GM19240 (cell line): Measurements from ENCODE around the gene CAMK2N1.
"Not testable (repeated sequence)": the region's sequence is repeated elsewhere in the genome, so short reads cannot be mapped to it uniquely, and the experiment has no call there.

Source experiments
- DNase-seq: peaks from one replicate; pipeline ENCODE4 v3.0.0; 2011; ENCODE audit warnings: low spot score; ENCODE audit not compliant: insufficient read length

Gene CAMK2N1

DNA sequence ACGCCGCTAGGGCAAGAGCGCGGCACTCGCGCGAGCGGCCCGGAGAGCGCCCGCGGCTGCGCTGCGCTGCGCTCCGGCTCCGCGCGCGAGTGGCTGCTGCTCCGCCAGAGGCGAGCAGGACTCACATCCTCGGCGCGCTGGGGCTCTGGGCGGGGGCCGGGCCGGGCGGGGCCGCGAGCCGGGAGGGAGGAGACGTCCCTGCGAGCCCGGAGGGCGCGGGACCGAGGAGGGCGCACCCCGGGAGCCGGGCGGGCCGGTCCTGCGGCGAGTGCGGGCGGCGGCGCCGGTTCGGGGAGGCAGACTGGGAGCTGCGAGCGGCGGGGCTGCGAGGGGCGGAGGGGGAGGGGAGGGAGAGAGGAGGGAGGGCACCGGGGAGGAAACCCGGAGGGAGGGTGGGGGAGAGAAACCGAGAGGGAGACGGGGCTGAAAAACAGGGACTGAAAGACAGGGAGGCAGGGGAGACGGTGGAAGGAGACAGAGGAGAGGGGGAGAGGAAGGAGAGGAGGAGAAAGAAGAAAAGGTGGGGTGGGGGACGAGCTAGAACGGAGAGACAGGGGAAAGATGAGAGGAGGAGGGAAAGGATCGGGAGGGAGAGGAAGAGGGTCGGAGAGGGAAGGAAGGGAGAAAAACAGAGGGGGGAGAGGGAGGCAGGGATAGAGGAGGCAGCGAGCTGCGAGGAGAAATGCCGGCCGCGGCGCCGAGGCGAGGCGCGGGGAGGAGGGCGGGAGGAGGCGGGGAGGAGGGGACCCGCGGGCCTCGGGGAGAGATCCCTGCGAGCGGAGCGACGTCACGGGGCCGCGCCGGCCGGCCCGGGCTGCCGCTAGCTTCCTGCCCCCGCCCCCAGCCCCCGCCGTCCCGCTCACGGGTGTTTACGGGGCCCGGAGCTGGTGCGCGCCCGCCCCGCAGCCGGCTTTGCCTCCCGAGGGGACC, at the start of gene CAMK2N1:
CAMK2N1 (minus strand) TSS at position 684 of the 930 bp plus-strand sequence. CDS start 831 bp downstream, outside the sequence.
- no peak for DNase-seq

DNA sequence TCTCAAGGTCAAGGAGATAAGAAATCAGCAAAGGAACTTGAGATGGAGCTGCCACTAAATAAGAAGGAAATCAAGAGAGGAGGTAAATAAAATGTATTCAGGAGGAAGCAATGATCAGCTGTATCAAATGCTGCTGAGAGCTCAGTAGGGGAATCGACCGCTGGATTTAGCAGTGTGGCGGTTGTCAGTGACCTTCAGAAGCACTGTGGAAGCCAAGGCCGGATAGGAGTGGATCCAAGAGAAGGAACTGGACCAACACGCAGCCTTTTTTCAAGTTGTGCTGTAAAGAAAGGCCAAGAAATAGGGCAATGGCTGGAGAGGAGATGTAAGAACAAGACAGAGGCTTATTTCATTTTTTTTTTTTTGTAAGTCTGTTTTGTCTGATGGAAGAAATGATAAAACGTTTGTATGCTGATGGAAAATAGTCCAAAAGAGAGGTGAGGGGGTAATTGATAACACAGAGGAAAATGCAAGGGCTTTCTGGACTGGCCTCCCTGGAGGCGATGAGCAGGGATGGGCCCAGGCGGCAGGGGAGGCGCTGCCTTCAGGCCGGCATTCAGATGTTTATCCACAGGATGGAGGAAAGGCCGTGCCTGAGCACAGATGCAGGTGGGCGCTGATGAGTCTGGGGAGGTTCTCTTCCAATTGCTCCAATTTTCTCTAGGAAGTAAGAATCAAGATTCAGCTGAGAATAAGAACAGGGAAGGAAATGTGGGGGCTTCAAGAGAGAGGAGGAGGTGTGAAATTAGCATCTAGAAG, 48.8 kb upstream of the CAMK2N1 start:
- no peak for DNase-seq

DNA sequence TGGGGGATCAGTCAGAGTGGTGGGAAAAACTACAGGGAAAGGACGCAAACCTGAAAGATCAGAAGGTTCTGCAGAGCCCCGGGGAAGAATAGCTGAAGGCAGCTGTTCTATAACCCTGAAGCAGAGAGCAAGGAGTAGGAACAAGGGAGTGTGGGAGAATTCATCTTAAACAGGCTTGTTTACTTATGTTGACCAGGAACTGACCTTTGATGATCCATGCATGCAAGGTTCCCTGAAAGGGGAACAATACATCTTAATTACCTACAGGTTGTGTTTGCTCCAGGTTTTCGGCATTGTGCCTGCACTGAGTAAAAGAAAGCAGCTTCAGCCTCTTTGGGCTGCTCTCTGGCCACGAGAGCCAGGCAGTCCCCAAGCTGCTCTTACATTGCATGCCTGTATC, 47.6 kb upstream of the CAMK2N1 start:
- no peak for DNase-seq

DNA sequence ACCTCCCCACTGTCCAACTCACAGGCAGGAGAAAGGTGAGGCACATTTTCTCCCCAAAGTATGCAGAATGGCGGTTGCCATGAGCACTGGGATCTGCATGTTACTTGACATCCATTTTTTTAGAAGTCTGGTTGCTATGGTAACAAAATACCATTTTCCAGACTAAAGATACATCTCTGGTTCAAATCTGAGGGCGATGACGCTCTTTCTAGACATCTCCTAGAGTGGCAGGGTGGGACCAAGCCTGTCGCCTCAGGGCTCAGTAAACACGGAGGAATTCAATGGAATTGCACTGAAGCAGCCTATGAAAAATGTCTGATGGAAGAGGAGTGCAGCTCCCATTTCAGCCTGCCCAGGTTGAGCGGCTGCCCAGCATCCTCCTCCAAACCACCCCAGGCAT, 44.9 kb upstream of the CAMK2N1 start:
- DNase-seq = no peak

DNA sequence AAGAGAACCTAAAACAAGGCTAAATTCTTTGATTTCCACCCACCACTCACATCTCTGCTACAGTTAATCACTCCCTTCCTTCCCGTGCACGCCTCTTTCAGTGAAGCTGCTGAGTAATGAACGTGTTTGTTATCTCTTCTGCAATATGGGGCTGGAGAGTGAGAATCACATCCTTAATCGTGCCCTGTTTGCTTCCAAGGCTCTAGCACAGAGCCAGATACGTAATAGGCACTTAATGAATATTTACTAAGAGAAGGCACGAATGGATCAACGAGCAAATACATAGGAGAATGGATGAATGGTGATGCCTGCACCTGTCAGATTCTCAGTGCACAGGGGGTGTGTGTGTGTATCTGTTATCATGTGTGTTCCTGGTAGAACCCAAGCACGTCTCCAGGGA, 44.3 kb upstream of the CAMK2N1 start:
- no peak for DNase-seq

DNA sequence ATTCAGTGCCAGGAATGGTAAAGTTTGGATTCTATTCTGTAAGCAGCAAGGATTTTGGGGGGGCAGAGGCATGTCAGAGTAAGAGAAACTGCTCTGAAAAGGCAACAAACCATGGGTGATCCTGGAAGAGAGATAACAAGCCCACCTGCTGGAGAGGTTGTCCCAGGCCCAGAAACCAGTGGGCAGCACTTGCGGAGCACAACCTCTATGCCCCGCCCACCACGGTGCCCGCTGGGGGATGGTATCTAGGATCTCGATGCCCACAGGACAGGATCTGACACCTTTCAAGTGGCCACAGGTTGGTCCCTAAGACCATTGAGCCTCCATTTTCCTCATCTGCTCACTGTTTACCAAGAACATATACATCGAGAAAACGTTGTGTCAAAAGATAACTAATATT, 42.2 kb upstream of the CAMK2N1 start:
- no peak for DNase-seq

DNA sequence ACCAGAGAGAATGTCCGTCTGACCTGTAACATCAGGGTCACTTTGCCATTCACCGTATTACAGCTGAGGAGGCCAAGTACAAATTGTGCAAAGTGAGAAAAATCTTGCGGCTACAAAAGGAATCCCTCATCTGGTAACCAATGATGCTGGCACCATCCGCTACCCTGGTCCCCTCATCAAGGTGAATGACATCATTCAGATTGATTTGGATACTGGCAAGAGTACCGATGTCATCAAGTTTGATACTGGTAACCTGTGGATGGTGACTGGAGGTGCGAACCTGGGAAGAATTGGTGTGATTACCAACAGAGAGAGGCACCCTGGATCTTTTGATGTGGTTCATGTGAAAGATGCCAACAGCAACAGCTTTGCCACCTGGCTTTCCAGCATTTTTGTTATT, 40.3 kb upstream of the CAMK2N1 start:
- no peak for DNase-seq

DNA sequence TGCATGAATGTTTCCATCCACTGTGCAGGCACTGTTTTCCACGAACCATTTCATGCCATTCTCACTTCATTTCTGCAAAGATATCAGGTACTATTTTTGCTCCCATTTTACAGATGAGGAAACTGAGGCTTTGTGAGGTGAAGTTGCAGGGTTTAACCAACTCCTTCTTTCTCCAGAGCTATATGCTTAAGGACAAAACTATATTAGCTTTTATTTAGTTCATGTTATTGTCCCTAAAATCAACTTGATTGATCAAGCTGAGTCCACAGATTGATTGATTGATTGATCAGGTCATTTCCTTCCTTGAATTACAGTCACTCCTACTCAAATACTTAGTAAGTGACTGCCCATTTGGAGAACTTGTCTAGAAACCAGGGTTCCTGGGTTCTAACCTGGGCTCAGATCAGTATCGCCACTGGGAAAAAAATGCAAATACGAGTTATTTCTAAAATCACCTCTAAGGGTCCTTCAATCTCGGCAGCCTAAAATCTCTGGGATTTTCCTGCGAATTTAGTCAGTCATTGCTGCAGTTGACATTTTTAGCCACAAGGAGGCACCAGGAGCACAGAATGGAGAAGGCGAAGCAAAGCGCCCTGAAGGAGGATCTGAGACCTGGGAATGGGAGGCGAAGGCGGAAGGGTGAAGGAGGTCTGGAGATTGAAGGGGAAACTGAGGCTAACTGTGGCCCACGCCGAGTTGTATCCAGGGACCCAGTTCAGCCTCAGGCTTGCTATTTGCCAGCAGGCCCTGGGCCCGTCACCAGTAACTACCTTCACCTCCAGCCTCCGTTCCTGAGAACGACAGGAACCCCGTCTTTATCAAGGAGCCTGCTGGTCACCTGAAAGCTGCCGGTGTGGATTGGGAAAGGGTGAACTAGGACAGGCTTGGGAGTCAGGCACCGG, 36.2 kb upstream of the CAMK2N1 start:
- DNase-seq = peak; percentile 16

DNA sequence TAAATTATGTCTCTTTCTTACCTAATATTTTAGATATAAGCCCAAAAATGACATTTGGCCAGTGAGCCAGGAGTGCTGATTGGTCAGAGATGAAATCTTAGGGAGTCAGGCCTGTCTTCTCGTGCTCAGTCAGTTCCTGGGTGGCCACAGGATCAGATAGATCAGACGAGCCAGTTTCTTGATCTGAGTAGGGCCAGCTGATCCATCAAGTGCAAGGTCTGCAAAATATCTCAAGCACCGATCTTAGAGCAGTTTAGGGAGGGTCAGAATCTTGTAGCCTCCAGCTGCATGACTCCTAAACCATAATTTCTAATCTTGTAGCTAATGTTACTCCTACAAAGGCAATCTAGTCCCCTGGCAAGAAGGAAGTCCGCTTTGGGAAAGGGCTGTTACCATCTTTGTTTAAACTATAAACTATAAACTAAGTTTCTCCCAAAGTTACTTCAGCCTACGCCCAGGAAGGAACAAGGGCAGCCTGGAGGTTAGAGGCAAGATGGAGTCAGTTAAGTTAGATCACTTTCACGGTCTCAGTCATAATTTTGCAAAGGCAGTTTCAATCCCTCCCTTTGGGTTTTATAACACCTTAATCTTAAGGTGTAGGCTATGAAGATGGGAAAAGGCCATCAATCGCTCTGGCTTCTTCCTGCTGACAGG, 33.7 kb upstream of the CAMK2N1 start:
- DNase-seq = not testable (repeated sequence)

DNA sequence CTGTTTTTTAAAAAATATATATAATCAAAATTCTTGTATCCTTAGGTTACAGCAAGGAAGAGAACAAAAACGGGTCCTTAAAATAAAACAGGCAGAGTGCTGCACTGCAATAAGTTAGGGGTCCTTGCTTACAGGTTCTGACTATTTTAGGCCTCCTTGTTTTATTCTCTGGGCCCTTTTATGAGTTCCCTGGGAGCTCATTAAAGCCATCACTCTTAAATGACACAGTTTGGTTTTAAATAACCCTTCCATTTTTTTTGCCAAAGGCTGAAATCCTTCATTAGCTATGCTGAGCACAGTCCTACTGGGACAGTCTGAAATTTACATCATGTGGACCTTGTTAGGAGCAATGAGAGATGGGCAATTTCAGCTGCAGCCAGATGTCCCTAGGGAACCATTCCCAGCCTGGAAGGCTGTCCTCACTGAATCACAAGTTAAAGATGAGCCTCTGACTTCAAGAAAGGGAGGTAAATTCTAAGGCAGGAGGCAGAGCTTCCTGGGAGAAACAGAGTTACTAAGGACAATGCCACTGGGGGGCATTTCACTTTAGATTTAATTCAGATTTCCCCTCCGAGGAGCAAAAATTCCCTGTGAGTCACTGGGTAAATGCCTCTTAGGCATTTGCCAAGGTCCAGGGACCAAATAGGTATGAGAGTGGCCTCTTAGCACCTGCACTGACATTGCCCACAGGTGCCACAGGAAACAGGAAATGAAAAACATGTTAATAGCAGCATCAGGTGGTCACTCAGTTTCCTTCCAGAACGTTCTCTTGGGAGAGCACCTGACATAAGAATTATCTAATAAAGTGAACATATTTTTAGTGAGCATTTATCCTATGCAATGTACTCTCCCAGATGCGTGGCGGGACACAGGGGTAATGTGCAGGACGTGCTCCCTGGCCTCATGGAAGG, 25.8 kb upstream of the CAMK2N1 start:
- no peak for DNase-seq

DNA sequence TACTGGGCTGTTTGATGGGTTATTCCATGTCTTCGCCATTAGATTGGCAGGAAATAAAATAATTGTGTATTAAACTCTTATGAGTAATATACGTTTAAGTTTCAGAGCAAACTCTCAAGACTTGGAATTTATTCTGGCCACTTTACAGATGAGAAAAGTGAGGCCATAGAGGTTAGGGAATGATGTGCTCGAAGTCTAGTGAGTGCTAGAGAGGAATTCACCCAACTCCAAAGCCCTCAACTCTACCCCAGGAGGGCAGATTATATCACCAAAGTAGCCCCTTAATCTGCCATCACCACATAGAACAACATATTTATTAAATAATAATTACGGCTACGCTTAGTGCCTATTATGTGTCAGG, 22.4 kb upstream of the CAMK2N1 start:
- no peak for DNase-seq

DNA sequence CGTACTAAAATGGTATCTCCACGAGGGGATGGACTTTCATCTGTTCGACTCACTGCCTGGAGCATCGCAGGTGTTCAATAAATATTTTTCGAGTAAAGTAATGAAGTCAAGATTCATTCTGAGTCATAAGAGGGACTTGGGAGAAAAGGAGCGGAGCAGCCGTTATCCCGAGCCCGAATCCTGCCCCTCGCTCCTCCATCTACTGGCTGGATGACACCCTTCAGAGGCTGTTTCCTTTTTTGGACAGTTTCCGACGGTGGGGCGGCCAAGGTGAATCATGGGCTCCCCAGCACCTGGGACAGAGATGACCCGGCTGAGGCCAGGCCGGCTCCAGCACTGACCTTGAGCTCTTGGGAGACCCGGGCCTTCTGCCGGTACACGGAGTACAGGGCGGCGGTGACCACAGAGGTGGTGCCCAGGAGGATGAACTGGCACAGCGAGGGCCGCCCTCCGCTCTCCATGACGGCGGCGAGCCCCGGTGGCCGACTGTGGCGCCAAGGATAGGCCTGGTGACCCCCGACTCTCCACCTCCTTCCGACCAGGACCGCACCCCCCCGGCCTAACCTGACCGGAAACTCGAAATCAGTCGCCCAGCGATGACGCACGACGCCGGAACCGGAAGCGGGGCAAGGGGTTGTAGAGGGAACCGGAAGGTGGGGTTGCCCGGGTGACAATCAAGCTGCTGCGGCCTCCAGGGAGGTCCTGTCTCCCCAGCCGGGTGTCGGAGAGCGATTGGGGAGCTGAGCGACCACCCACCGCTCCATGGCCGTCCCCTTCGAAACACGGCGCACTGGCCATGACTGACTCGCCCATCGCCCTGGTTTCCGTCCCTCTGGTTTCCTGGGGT, 21.8 kb upstream of the CAMK2N1 start, which contains the start of gene MUL1:
MUL1 (minus strand) TSS at position 588 of the 847 bp plus-strand sequence; CDS start at position 461, 127 bp downstream.
- DNase-seq = peak; percentile 97

DNA sequence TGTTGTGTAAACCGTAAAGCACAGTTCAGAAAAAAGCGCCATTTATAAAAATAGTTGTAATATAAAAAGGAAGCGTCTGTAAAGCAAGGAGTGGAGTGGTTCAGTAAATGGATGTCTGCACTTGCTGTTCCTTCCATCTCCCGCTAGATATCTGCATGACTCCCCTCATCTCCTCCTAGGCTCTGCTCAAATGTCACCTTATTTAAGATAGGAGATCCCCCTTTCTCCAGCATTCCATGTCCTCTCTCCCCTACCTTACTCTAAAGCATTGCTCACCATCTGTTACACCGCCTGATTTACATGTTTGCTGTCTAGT, 21.2 kb upstream of the CAMK2N1 start:
- no peak for DNase-seq

DNA sequence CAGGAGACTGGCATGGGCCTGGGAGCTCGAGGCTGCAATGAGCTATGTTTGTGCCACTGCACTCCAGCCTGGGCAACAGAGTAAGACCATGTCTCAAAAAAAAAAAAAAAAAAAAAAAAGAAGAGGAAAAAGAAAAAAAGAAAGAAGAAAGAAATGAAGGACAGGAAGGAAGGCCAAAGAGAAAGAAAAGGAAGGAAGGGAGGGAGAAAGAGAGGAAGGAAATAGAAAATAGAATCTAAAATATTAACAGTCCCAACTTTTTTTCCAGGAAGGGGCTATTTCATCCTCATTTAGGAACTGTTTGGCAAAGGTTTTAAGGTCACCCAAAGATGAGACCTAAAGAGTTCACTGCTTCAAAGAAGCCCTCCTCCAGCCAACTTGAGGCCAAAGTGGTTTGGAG, 19.5 kb upstream of the CAMK2N1 start:
- no peak for DNase-seq

DNA sequence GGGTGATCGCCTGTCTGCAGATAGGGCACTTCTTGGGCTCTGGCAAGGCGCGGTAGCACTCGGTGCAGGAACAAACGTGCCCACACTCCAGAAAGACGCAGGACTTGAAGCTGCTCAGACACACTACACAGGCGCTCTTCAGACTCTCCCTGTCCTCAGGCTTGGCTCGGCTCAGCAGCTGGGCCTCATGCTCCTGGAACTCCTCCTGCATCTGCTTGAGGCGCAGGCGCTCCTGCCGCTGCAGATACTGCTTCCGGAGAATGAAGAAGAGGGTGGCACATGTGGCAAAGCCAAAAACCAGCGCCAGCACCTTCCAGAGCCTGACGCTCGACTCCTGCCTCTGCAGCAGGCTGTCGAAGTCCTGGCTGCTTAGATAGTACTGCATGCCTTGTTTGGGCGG, 14.7 kb upstream of the CAMK2N1 start:
- DNase-seq = no peak

DNA sequence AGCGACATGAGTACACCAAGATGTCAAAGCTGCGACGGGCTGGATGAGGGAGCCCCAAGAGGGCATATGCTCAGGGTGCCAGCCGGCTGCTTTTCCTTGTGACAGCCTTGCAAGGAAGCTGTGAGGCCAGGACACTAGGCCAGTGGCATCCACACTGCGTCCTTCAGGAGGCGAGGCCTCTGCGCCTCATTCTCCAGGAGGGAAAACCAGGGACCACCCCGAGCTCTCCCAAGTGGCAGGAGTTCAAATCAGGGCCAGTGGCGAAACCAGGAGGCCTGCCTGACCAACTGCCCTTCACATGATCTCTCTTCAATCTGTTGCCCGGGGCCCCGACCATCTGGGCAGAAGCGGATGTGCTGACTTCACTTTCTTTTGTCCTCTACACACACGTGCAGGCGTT, 13.7 kb upstream of the CAMK2N1 start:
- no peak for DNase-seq

DNA sequence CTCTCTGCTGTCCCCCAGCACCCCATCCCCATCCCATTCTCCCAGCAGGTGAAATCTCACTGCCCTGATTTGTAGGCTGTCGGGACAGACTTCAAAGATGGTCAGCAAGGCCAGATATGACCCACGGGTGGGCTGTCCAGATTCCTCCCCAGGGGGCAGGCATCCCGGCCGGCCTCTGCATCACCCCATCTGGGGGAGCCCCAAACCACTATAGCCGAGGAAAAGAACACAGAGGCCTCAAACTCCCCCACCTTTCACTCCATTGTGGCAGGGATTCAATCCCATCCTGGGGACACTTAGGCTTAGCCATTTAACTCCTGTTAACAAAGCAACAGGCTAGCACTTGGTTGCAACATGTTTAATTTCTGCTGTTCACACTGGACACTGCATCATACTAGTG, 13.1 kb upstream of the CAMK2N1 start:
- no peak for DNase-seq

DNA sequence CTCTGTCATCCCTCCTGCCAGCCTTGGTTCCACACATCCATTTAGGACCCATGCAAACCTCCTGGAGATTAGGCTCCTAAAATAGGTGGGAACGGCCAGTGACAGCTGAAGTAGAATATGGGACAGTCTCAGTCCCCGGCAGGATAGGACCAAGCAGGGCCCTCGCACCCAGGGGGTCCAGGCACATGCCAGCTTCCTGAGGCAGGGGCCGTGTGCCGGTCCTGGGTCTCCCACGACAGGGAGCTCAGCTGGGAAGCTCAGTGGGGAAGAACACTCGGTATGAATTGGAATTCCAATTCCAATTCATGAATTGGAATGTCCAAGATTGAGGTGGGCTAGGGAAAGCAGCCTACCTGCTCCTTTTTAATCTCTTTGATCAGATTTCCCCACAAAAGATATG, 12.1 kb upstream of the CAMK2N1 start:
- no peak for DNase-seq

DNA sequence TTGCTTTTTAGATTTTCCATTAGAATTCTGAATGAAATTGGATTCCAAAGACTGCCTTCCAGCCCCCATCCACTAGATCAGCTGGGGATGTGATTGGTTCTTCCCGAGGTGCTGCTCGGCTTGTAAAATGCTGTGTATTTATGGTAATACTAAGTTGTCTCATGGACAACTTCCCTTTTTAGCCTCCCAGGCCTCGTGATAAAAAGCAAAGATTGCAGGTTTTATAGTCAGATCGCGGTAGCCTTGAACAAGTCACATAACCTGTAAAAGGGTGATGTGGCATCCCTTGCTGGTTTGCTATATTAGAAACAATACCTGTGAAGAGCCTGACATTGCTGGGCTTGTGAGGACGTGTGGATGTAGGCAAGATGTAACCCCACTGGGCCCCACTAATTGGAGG, 11.5 kb upstream of the CAMK2N1 start:
- DNase-seq = no peak
